ENCODE results near the gene ZBTB3.

DNA sequence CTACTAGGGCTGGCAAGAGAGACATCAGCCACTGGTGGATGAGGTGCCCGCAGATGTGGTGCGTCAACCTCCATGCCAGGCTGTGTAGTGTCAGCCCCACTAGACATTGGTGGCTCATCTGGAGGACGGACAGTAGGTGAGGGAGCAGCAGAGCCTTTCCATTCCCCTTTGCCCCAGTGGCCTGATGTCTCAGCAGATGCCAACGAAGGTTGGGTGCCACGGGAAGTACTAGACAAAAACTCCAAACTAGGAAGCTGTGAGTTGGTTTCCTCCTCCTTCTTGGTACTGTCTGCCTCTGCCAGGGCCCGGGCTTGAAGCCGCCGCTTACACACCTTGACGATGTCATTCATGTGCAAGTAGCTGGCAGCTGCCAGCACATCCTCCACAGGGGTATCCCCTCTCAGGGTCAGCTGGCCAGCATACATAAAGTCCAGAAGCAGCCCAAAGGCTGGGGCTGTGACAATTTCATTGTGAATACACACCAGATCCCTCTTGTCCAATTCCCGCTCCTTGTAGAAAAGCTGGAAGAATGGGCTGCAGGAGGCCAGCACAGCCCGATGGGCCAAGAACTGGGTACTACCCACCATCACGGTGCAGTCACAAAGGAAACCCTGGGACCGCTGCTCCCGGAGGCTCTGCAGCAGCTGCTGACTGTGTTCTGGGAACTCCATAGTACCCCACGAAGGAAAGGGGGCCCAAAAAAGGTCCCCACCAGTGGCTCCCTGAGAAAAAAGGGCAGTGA lies 795 bp downstream of the ZBTB3 start:
- TF ChIP-seq, protein P1, sequence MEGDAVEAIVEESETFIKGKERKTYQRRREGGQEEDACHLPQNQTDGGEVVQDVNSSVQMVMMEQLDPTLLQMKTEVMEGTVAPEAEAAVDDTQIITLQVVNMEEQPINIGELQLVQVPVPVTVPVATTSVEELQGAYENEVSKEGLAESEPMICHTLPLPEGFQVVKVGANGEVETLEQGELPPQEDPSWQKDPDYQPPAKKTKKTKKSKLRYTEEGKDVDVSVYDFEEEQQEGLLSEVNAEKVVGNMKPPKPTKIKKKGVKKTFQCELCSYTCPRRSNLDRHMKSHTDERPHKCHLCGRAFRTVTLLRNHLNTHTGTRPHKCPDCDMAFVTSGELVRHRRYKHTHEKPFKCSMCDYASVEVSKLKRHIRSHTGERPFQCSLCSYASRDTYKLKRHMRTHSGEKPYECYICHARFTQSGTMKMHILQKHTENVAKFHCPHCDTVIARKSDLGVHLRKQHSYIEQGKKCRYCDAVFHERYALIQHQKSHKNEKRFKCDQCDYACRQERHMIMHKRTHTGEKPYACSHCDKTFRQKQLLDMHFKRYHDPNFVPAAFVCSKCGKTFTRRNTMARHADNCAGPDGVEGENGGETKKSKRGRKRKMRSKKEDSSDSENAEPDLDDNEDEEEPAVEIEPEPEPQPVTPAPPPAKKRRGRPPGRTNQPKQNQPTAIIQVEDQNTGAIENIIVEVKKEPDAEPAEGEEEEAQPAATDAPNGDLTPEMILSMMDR (IDR thresholded peaks at IDR 0.05): no peak
- no peak for TF ChIP-seq POLR2A (IDR thresholded peaks at IDR 0.05)
